ENCODE measurements around the gene PTCH2. TPM values are rescaled to one million over a fixed set of nuclear protein-coding genes. Genes with fewer than 3 reads are reported as not detected.
"Not testable (repeated sequence)": the region's sequence is repeated elsewhere in the genome, so short reads cannot be mapped to it uniquely, and the experiment has no call there.

The PTCH2 gene
- total RNA-seq, 1 donor from 2014 or later = 0.40 TPM

DNA sequence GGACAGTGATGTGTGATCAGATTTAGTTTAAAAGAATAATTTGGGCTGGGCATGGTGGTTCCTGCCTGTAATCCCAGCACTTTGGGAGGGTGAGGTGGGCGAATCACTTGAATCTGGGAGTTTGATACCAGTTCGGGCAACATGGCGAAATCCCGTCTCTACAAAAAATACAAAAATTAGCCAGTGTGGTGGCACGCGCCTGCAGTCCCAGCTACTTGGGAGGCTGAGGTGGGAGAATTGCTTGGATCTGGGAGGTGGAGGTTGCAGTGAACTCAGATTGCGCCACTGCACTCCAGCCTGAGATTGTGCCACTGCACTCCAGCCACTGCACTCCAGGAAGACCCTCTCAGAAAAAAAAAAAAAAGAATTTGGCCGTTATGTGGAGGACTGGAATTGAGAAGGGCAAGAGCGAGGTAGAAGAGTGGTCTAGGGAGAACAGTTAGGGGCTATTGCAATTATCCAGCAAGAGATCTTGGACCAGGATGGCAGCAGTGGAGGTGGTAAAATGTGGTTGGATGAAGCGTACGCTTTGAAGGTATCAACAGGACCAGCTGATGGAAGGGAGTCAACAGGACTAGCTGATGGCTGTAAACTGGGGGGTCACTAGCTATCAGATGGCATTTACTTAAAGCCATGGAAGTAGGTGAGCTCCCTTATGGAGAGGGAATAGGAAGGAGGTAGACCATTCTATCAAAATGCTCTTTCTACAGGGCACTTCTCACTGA is 25.1 kb downstream of the PTCH2 start:
- no peak for ATAC-seq

DNA sequence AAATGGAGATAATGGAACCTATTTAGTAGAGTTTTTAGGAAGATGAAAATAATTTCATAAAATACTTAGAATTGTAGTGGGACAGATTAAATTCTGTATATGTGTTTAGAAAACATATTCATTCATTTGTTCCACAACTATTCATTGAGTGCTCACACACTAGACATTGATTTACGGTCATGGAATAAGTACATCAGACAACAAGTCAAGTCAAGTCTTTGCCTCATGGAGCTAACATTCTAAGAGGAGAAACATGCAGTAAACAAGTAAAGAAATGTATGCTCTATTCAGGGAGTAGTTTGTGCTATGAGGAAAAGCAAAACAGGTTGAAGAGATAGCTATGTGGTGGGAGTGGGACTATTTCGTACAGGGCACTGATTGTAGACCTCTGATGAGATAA is 25.7 kb downstream of the PTCH2 start:
- ATAC-seq = no peak

DNA sequence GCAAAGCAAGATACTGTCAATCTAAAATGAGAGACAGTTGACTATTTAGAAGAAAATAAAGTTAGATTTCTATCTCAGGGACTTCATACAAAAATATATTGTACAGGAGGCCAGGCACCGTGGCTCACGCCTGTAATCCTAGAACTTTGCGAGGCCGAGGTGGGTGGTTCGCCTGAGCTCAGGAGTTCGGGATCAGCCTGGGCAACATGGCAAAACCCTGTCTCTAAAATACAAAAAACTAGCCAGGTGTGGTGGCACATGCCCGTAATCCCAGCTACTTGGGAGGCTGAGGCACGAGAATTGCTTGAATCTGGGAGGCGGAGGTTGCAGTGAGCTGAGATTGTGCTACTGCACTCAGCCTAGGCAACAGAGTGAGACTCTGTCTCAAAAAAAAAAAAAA is 27.1 kb downstream of the PTCH2 start:
- not testable (repeated sequence) for ATAC-seq

GRCh38 chr1:44812822-44813543 is 30.1 kb downstream of the PTCH2 start:
- ATAC-seq = no peak

DNA sequence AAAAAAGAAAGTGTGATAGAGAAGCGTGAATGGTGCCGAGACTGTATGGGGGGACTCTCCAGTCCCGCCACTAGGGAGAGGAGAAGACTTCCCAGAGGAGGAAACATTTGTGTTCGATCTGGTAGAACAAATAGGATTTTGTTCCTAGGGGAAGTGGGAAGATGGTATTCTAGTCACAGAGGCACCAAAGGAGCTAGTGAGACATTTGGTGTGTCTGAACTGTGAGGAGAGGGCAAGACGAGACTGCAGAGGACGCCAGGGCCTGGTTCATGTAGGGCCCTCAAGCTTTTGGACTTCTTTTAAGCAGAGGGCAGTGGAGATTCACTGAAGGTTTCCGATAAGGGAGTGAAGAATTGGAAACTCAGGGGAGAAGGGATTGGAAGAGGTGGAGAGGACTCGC is 31.8 kb downstream of the PTCH2 start:
- ATAC-seq = no peak

DNA sequence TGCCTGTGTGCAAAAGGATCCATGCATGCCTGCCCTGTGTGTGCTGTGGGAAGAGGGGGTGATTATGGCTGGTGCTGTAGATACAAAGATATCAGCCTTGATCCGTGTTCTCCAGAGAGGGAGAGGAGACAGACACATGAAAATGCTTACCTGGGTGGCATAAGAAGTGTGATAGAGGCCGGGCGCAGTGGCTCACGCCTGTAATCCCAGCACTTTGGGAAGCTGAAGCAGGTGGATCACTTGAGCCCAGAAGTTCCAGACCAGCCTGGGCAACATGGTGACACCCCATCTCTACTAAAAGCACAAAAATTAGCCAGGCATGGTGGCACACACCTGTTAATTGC is 32.3 kb downstream of the PTCH2 start:
- not testable (repeated sequence) for ATAC-seq

GRCh38 chr1:44810101-44810761 is 32.8 kb downstream of the PTCH2 start:
- no peak for ATAC-seq

- ATAC-seq = no peak
Observed at GRCh38 chr1:44808938-44809917, 33.8 kb downstream of the PTCH2 start.

DNA sequence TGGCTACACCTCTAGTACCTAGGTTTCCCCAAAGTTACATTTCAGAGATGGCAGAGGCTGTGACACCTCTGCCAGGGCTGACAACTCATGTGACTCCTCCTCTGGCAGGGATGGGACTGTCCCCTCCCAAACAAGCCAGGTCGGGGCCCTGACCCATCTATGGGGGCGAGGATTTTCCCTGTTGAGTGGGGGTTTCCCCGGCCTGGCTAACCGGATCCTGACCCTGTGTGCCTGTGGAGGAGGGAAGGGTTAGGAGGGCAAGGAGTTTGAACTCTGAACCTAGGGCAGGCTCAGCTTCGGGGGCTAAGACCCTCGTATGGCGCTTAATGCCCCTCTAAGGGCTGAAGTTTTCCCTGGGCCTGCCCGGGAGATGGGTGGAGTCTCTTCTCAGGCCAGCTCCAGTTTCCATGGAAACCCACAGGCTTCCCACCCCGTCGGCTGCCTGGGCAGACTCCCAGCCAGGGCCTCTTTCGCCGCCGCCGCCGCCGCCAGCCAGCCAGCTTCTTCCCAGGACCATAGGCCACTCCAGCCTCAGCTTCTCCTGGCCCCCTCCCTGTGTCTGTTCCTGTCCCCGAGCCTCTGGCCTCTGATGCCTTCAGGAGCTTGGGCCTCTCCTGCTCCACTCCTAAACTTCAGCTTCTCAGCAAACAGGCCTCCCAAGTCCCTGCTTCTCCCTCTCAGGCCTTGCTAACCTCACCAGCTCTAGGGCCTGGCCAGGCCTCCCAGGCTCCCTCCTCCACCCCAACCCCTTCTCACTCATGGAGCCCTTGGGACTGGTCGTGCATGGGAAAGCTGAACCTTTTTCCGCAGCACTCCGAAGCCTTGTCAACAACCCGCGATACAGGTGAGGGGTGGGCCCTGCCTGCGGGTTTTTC is 34.8 kb downstream of the PTCH2 start, which contains the start of gene BTBD19:
Gene BTBD19 (plus strand): TSS at position 461 of the 875 bp plus-strand sequence. CDS start 298 bp downstream, at position 759.
- ATAC-seq = peak; percentile 23

- peak; percentile 83 for ATAC-seq
Observed at GRCh38 chr1:44807364-44808062, 35.5 kb downstream of the PTCH2 start.

GRCh38 chr1:44806704-44807363 is 36.2 kb downstream of the PTCH2 start, which contains the start of gene DYNLT4:
Gene DYNLT4, minus strand, starts transcription at chr1:44807351. Its CDS starts 683 bp downstream, at chr1:44806668.
- no peak for ATAC-seq

- no peak for ATAC-seq
Observed at GRCh38 chr1:44806025-44806703, 36.9 kb downstream of the PTCH2 start.

DNA sequence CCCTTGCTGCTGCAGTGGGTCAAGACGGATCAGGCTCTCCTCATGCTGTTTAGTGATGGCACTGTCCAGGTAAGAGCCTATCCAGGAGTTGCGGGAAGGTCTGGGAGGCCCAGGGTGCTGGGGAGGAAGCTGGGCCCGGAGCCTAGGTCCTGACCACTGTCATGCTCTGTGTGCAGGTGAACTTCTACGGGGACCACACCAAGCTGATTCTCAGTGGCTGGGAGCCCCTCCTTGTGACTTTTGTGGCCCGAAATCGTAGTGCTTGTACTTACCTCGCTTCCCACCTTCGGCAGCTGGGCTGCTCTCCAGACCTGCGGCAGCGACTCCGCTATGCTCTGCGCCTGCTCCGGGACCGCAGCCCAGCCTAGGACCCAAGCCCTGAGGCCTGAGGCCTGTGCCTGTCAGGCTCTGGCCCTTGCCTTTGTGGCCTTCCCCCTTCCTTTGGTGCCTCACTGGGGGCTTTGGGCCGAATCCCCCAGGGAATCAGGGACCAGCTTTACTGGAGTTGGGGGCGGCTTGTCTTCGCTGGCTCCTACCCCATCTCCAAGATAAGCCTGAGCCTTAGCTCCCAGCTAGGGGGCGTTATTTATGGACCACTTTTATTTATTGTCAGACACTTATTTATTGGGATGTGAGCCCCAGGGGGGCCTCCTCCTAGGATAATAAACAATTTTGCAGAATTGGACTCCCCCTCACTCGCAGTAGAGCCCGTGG is 37.6 kb downstream of the PTCH2 start:
- ATAC-seq = no peak

DNA sequence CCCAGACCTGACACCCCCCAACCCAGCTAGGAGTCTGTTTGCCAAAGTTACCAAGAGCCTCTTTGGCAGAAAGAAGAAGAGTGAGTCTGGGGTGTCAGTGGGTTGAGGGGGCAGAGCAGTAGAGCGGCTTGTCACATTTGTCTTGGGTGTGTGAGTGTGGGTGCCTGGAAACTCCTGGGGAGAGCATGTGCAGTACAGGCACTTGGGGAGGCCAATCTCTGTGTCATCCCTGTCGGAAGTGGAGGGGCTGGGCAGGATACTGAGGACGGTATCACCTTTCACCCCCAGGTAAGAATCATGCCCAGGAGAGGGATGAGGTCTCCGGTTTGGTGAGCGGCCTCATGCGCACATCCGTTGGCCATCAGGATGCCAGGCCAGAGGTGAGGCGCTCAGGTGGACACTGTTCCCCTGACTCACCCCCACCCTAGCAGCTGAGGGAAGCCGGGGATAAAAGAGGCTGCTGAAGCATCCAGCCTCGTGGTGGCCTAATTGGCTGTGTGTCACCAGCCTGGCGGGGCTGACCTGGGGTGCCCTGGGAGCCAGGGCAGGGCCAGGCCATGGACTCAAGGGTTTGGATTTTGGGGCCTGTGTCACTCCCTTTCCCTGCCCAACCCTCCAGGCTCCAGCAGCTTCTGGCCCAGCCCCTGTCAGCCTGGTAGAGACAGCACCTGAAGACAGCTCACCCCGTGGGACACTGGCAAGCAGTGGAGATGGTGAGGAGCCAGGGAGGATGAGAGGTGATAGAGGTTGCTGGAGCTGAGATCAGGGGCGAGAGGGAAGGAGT is 39.5 kb downstream of the PTCH2 start:
- ATAC-seq = peak; percentile 3

- no peak for ATAC-seq
Observed at GRCh38 chr1:44803062-44803311, 40.1 kb downstream of the PTCH2 start.

GRCh38 chr1:44802306-44803061 is 40.6 kb downstream of the PTCH2 start:
- no peak for ATAC-seq

All from esophagus mucosa (tissue), 1 donor.